Putamen (tissue), 1 donor: ENCODE results near the gene GGT5.
"Not testable (repeated sequence)": the region's sequence is repeated elsewhere in the genome, so short reads cannot be mapped to it uniquely, and the experiment has no call there.

Experiments
- DNase-seq: peaks from one replicate; pipeline ENCODE4 v3.0.0-alpha.2; 2016; ENCODE audit warnings: low spot score

The GGT5 gene

GRCh38 chr22:24232124-24232523 lies 12.8 kb downstream of the GGT5 start:
- DNase-seq: no peak

GRCh38 chr22:24231706-24232105 lies 13.2 kb downstream of the GGT5 start:
- no peak for DNase-seq

GRCh38 chr22:24230911-24231656 lies 13.8 kb downstream of the GGT5 start:
- DNase-seq: no peak

GRCh38 chr22:24225951-24226350 lies 18.9 kb downstream of the GGT5 start:
- no peak for DNase-seq

GRCh38 chr22:24225044-24225601 lies 19.8 kb downstream of the GGT5 start:
- no peak for DNase-seq

- no peak for DNase-seq
Observed at GRCh38 chr22:24224468-24224867, 20.4 kb downstream of the GGT5 start.

GRCh38 chr22:24219750-24220149 lies 25.1 kb downstream of the GGT5 start:
- no peak for DNase-seq

GRCh38 chr22:24217384-24217783 lies 27.5 kb downstream of the GGT5 start:
- DNase-seq: no peak

- no peak for DNase-seq
Observed at GRCh38 chr22:24216541-24217209, 28.2 kb downstream of the GGT5 start.

- DNase-seq: no peak
Observed at GRCh38 chr22:24214467-24215285, 30.2 kb downstream of the GGT5 start.

- not testable (repeated sequence) for DNase-seq
Observed at GRCh38 chr22:24213111-24213510, 31.8 kb downstream of the GGT5 start.

- DNase-seq: not testable (repeated sequence)
Observed at GRCh38 chr22:24211716-24212115, 33.2 kb downstream of the GGT5 start.

GRCh38 chr22:24210409-24210808 lies 34.5 kb downstream of the GGT5 start:
- DNase-seq: not testable (repeated sequence)

- no peak for DNase-seq
Observed at GRCh38 chr22:24209687-24210086, 35.2 kb downstream of the GGT5 start.

- no peak for DNase-seq
Observed at GRCh38 chr22:24209016-24209415, 35.9 kb downstream of the GGT5 start.

GRCh38 chr22:24208012-24208749 lies 36.7 kb downstream of the GGT5 start:
- peak; percentile 27 for DNase-seq

GRCh38 chr22:24207264-24208011 lies 37.4 kb downstream of the GGT5 start:
- no peak for DNase-seq

- DNase-seq: not testable (repeated sequence)
Observed at GRCh38 chr22:24206460-24207263, 38.2 kb downstream of the GGT5 start.

GRCh38 chr22:24205438-24206195 lies 39.3 kb downstream of the GGT5 start:
- DNase-seq: no peak
